H9 (cell line): ENCODE results near the gene ZSWIM1. TPM values are rescaled to one million over a fixed set of nuclear protein-coding genes. Genes with fewer than 3 reads are reported as not detected.

Source experiments
- DNase-seq: peaks from one replicate; pipeline ENCODE4 v3.0.0-alpha.2; 2017
- H2AFZ ChIP-seq: one replicate; pipeline ENCODE4 v1.6.1; 2013; ENCODE audit warnings: mild to moderate bottlenecking, low read length, control low read depth, moderate library complexity
- H2AK5ac ChIP-seq: 2 replicates; pipeline ENCODE4 v1.6.1; 2013; ENCODE audit warnings: low read length, control low read depth, mixed read lengths; ENCODE audit not compliant: insufficient read length
- H2BK120ac ChIP-seq: one replicate; pipeline ENCODE4 v1.6.1; 2013; ENCODE audit warnings: low read depth, mild to moderate bottlenecking, low read length, control low read depth, inconsistent platforms; ENCODE audit not compliant: poor library complexity, severe bottlenecking
- H2BK12ac ChIP-seq: 2 replicates; pipeline ENCODE4 v1.6.1; 2013; ENCODE audit warnings: low read length, control low read depth, mixed read lengths, low read depth; ENCODE audit not compliant: insufficient read length
- H2BK15ac ChIP-seq: 2 replicates; pipeline ENCODE4 v1.6.1; 2013; ENCODE audit warnings: low read depth, low read length, control low read depth
- H2BK20ac ChIP-seq: one replicate; pipeline ENCODE4 v1.6.1; 2013; ENCODE audit warnings: low read depth, mild to moderate bottlenecking, low read length, control low read depth, inconsistent platforms; ENCODE audit not compliant: poor library complexity, severe bottlenecking
- H2BK5ac ChIP-seq: 2 replicates; pipeline ENCODE4 v1.6.1; 2013; ENCODE audit warnings: low read length, control low read depth, mixed read lengths; ENCODE audit not compliant: insufficient read length
- H3K14ac ChIP-seq: 2 replicates; pipeline ENCODE4 v1.6.1; 2013; ENCODE audit warnings: low read length, control low read depth; ENCODE audit not compliant: insufficient read depth
- H3K18ac ChIP-seq: 2 replicates; pipeline ENCODE4 v1.6.1; 2013; ENCODE audit warnings: low read depth, mild to moderate bottlenecking, mixed read lengths, low read length, control low read depth; ENCODE audit not compliant: insufficient read length
- H3K23ac ChIP-seq: 2 replicates; pipeline ENCODE4 v1.6.1; 2013; ENCODE audit warnings: low read length, control low read depth, mixed read lengths, low read depth; ENCODE audit not compliant: insufficient read length
- H3K23me2 ChIP-seq: 2 replicates; pipeline ENCODE4 v1.6.1; 2013; ENCODE audit warnings: low read depth, mild to moderate bottlenecking, mixed read lengths, low read length, control low read depth; ENCODE audit not compliant: insufficient read length, poor library complexity, severe bottlenecking
- H3K27ac ChIP-seq: 2 replicates; pipeline ENCODE4 v1.5.1; 2013; ENCODE audit warnings: low read length, control low read depth, mixed read lengths, low read depth; ENCODE audit not compliant: insufficient read length
- H3K27me3 ChIP-seq: 2 replicates; pipeline ENCODE4 v1.6.1; 2013; ENCODE audit warnings: low read length, control low read depth, inconsistent platforms; ENCODE audit not compliant: insufficient read depth
- H3K4ac ChIP-seq: 2 replicates; pipeline ENCODE4 v1.6.1; 2013; ENCODE audit warnings: low read depth, mild to moderate bottlenecking, control low read depth, inconsistent platforms, low read length, moderate library complexity
- H3K4me1 ChIP-seq: 2 replicates; pipeline ENCODE4 v1.6.1; 2013; ENCODE audit warnings: low read length, control low read depth, inconsistent platforms; ENCODE audit not compliant: insufficient read depth
- H3K4me2 ChIP-seq: 2 replicates; pipeline ENCODE4 v1.6.1; 2013; ENCODE audit warnings: low read length, control low read depth, mixed read lengths; ENCODE audit not compliant: insufficient read length, insufficient read depth
- H3K56ac ChIP-seq: 2 replicates; pipeline ENCODE4 v1.6.1; 2013; ENCODE audit warnings: low read depth, mild to moderate bottlenecking, mixed read lengths, low read length, control low read depth; ENCODE audit not compliant: insufficient read length
- H3K79me1 ChIP-seq: 2 replicates; pipeline ENCODE4 v1.6.1; 2013; ENCODE audit warnings: low read depth, mild to moderate bottlenecking, moderate library complexity, low read length, control low read depth, inconsistent platforms; ENCODE audit not compliant: insufficient read depth, poor library complexity, severe bottlenecking
- H3K79me2 ChIP-seq: 2 replicates; pipeline ENCODE4 v1.6.1; 2013; ENCODE audit warnings: low read length, control low read depth, inconsistent platforms; ENCODE audit not compliant: insufficient read depth
- H3K9ac ChIP-seq: 2 replicates; pipeline ENCODE4 v1.6.1; 2013; ENCODE audit warnings: low read length, control low read depth, mixed read lengths; ENCODE audit not compliant: insufficient read length; ENCODE audit errors: extremely low read depth
- H3K9me3 ChIP-seq: one replicate; pipeline ENCODE4 v1.6.1; 2013; ENCODE audit warnings: low read depth, low read length, inconsistent platforms; ENCODE audit not compliant: control insufficient read depth
- H3T11ph ChIP-seq: one replicate; pipeline ENCODE4 v1.6.1; 2013; ENCODE audit warnings: mild to moderate bottlenecking, low read length, control low read depth, inconsistent platforms
- H4K20me1 ChIP-seq: one replicate; pipeline ENCODE4 v1.6.1; 2013; ENCODE audit not compliant: control insufficient read depth, insufficient read length, insufficient read depth
- H4K5ac ChIP-seq: 2 replicates; pipeline ENCODE4 v1.6.1; 2013; ENCODE audit warnings: low read depth, mild to moderate bottlenecking, mixed read lengths, low read length, control low read depth; ENCODE audit not compliant: insufficient read length
- H4K8ac ChIP-seq: replicated peaks from 2 replicates; pipeline ENCODE4 v1.6.1; 2013; ENCODE audit warnings: low read length, control low read depth, mixed read lengths, low read depth; ENCODE audit not compliant: insufficient read length
- H4K91ac ChIP-seq: 2 replicates; pipeline ENCODE4 v1.6.1; 2013; ENCODE audit warnings: low read depth, mild to moderate bottlenecking, moderate library complexity, mixed read lengths, low read length, control low read depth; ENCODE audit not compliant: insufficient read length
- H3K27ac Mint-ChIP-seq, 3 experiments: 2 replicates in 2 of 3; 3 replicates in 1 of 3; pipeline ENCODE4 v1.8.0; 2020 to 2021; ENCODE audit warnings: mixed read lengths in 3 of 3, mild to moderate bottlenecking in 1 of 3, moderate library complexity in 1 of 3
- H3K27me3 Mint-ChIP-seq: 2 replicates; pipeline ENCODE4 v1.8.0; 2021; ENCODE audit warnings: low read depth, mild to moderate bottlenecking, moderate library complexity, mixed read lengths
- H3K36me3 Mint-ChIP-seq, 3 experiments: 2 replicates in 2 of 3; 3 replicates in 1 of 3; pipeline ENCODE4 v1.8.0; 2020 to 2021; ENCODE audit warnings: low read depth in 3 of 3, mixed read lengths in 3 of 3; ENCODE audit not compliant: insufficient read depth in 1 of 3
- H3K4me1 Mint-ChIP-seq, 2 experiments: 2 replicates each; pipeline ENCODE4 v1.8.0; 2020; ENCODE audit warnings: mixed read lengths in 2 of 2
- H3K4me3 Mint-ChIP-seq, 2 experiments: 2 replicates in 1 of 2; 3 replicates in 1 of 2; pipeline ENCODE4 v1.8.0; 2020 to 2021; ENCODE audit warnings: mild to moderate bottlenecking in 2 of 2, mixed read lengths in 2 of 2, moderate library complexity in 1 of 2
- H3K9me3 Mint-ChIP-seq, 2 experiments: 2 replicates in 1 of 2; 3 replicates in 1 of 2; pipeline ENCODE4 v1.8.0; 2020; ENCODE audit warnings: mild to moderate bottlenecking in 2 of 2, mixed read lengths in 2 of 2, moderate library complexity in 1 of 2
- CTCF ChIP-seq: fragments of 200-600 bp; sonication (generic); conservative IDR thresholded peaks from 3 replicates; pipeline ENCODE4 v1.8.0; 2021; ENCODE audit warnings: antibody characterized with exemption, mild to moderate bottlenecking
- WGBS: extraction: QIAGEN DNeasy Blood & Tissue Kit; methylation state at CpG from one replicate; pipeline ENCODE4 v1.1.7; 2013; ENCODE audit warnings: missing lambda C conversion rate, low lambda C conversion rate, mixed read lengths; ENCODE audit not compliant: insufficient read length; ENCODE audit errors: extremely low coverage; 5-methylcytosine and 5-hydroxymethylcytosine counted together
- total RNA-seq: library from RNA; stranded (reverse); gene quantifications from 2 replicates; pipeline ENCODE4 v1.2.1, GENCODE V29; 2021

Gene ZSWIM1
- total RNA-seq, 1 experiment from 2014 or later: 13.0 TPM

GRCh38 chr20:45833883-45834796, 46.9 kb upstream of the ZSWIM1 start:
- Histone ChIP-seq H3K56ac (no peak overlapping the region), H4K5ac (no peak overlapping the region), H3K4ac (no peak overlapping the region), H2AK5ac (no peak overlapping the region), H3K14ac (peak overlapping the region; percentile 78), H2BK12ac (peak overlapping the region; percentile 17), H3K23ac (no peak overlapping the region), H2BK20ac (no peak overlapping the region), H2BK5ac (no peak overlapping the region), H3T11ph (no peak overlapping the region), H2BK15ac (no peak overlapping the region), H3K27me3 (no peaks in the 10 kb centered on the region), H2AFZ (no peak overlapping the region), H2BK120ac (no peak overlapping the region), H3K4me2 (peak overlapping the region; percentile 80), H3K79me1 (peaks cover 5% of the 10 kb centered on the region), H3K4me1 (peaks cover 4% of the 10 kb centered on the region; the same call in 1 of the 2 replicates), H3K9ac (peak overlapping the region; percentile 67), H3K23me2 (peaks cover 9% of the 10 kb centered on the region), H3K27ac (no peak overlapping the region), H3K79me2 (no peaks in the 10 kb centered on the region), H3K9me3 (no peaks in the 10 kb centered on the region), H4K91ac (no peak overlapping the region), H4K20me1 (no peaks in the 10 kb centered on the region), H3K18ac (peak overlapping the region; percentile 68), H4K8ac (no peak overlapping the region)
- Mint-ChIP-seq H3K27me3 (no peaks in the 10 kb centered on the region), H3K27ac (peak overlapping the region in 1 of 3 experiments; percentile 52; a peak in 1 of 7 replicates), H3K4me3 (peak overlapping the region; percentile 75 to 88), H3K4me1 (peaks cover 23 to 25% of the 10 kb centered on the region in 2 experiments), H3K9me3 (no peaks in the 10 kb centered on the region), H3K36me3 (peaks cover 2 to 31% (median 29%) of the 10 kb centered on the region in 3 experiments; a peak in 6 of 7 replicates)
- no peak for TF ChIP-seq CTCF
- no CpG with 5 or more reads among the region's 71 CpGs for WGBS
- peak; percentile 89 for DNase-seq
